ENCODE results near the gene SRP72. TPM values are rescaled to one million over a fixed set of nuclear protein-coding genes. Genes with fewer than 3 reads are reported as not detected.

SRP72 gene
- total and polyA plus RNA-seq, 2 donors from 2014 or later, result 23.1 to 90.8 TPM

GRCh38 chr4:56468097-56468422 is 643 bp downstream of the SRP72 start:
- intact Hi-C loops (cut with DNase I), result no loop called here
- H3K27me3 ChIP-seq (ENCODE audit: control insufficient read depth, insufficient read depth, low read length), result no peaks in the 10 kb centered on the region
- peak overlapping the region in 1 of 2 donors; percentile 68 for H3K27ac ChIP-seq (ENCODE audit: low read depth in 2 of 2, low read length in 2 of 2)
- H3K9me3 ChIP-seq (ENCODE audit: control insufficient read depth in 2 of 3, insufficient read depth in 1 of 3, low read length in 3 of 3), result no peaks in the 10 kb centered on the region
- peak overlapping the region; percentile 82 to 100 (median 100) for H3K4me3 ChIP-seq (ENCODE audit: low read length in 3 of 3)
- H3K4me1 ChIP-seq (ENCODE audit: control insufficient read depth in 2 of 3, insufficient read depth in 2 of 3, low read depth in 1 of 3, low read length in 3 of 3), result peaks cover 4 to 21% (median 8%) of the 10 kb centered on the region in 3 donors
- FAIRE-seq, result no peak
- TF ChIP-seq CTCF (IDR thresholded peaks at IDR 0.05; ENCODE audit: borderline replicate concordance, extremely low read depth, insufficient read depth), result no peak
- DNase-seq, result peak in 4 of 5 donors; percentile 46 to 75 (median 70)
- H3K36me3 ChIP-seq (ENCODE audit: control insufficient read depth in 2 of 3, insufficient read depth in 3 of 3, low read length in 3 of 3), result peaks cover 3 to 13% (median 7%) of the 10 kb centered on the region in 3 donors
- peak overlapping the region in 2 of 3 donors; percentile 80 to 99 for H3K9ac ChIP-seq (ENCODE audit: low read length in 3 of 3)

GRCh38 chr4:56469489-56470210 is 2.2 kb downstream of the SRP72 start:
- Histone ChIP-seq H3K27me3 (ENCODE audit: control insufficient read depth, insufficient read depth, low read length) (no peaks in the 10 kb centered on the region), H3K36me3 (ENCODE audit: control insufficient read depth in 2 of 3, insufficient read depth in 3 of 3, low read length in 3 of 3) (peaks cover 3 to 16% (median 13%) of the 10 kb centered on the region in 3 donors), H3K9me3 (ENCODE audit: control insufficient read depth in 2 of 3, insufficient read depth in 1 of 3, low read length in 3 of 3) (no peaks in the 10 kb centered on the region), H3K9ac (ENCODE audit: low read length in 3 of 3) (no peak overlapping the region), H3K27ac (ENCODE audit: low read depth in 2 of 2, low read length in 2 of 2) (no peak overlapping the region), H3K4me3 (ENCODE audit: low read length in 3 of 3) (no peak overlapping the region), H3K4me1 (ENCODE audit: control insufficient read depth in 2 of 3, insufficient read depth in 2 of 3, low read depth in 1 of 3, low read length in 3 of 3) (peaks cover 4 to 21% (median 8%) of the 10 kb centered on the region in 3 donors)
- intact Hi-C loops (cut with DNase I), result no loop called here
- FAIRE-seq (no peak), DNase-seq (no peak)
- TF ChIP-seq CTCF (IDR thresholded peaks at IDR 0.05; ENCODE audit: borderline replicate concordance, extremely low read depth, insufficient read depth), result no peak

- TF ChIP-seq CTCF (IDR thresholded peaks at IDR 0.05; ENCODE audit: borderline replicate concordance, extremely low read depth, insufficient read depth), result no peak
- FAIRE-seq (no peak), DNase-seq (no peak)
- Histone ChIP-seq H3K4me1 (ENCODE audit: control insufficient read depth in 2 of 3, insufficient read depth in 2 of 3, low read depth in 1 of 3, low read length in 3 of 3) (no peaks in the 10 kb centered on the region), H3K9me3 (ENCODE audit: control insufficient read depth in 2 of 3, insufficient read depth in 1 of 3, low read length in 3 of 3) (no peaks in the 10 kb centered on the region), H3K27ac (ENCODE audit: low read depth in 2 of 2, low read length in 2 of 2) (no peak overlapping the region), H3K27me3 (ENCODE audit: control insufficient read depth, insufficient read depth, low read length) (no peaks in the 10 kb centered on the region), H3K4me3 (ENCODE audit: low read length in 3 of 3) (no peak overlapping the region), H3K36me3 (ENCODE audit: control insufficient read depth in 2 of 3, insufficient read depth in 3 of 3, low read length in 3 of 3) (peaks cover 5 to 44% (median 13%) of the 10 kb centered on the region in 3 donors), H3K9ac (ENCODE audit: low read length in 3 of 3) (no peak overlapping the region)
- intact Hi-C loops (cut with DNase I), result no loop called here
These were observed 8.5 kb downstream of the SRP72 start for GRCh38 chr4:56475917-56476316.
